Articular chondrocyte of knee joint (primary cell): ENCODE results near the gene OR52E1. TPM values are rescaled to one million over a fixed set of nuclear protein-coding genes. Genes with fewer than 3 reads are reported as not detected.

Experiments used
- total RNA-seq: library from RNA; depleted of rRNA; stranded (reverse); fragments of >200 nt; gene quantifications from 2 replicates; pipeline ENCODE4 v1.2.3, GENCODE V29; 2012

Gene OR52E1
- total RNA-seq, result not detected in 2 replicates

GRCh38 chr11:5069272-5069671 is at the start of gene OR52E1:
Gene OR52E1, plus strand, starts transcription at chr11:5069572.

GRCh38 chr11:5046226-5046625 is 23.1 kb upstream of the OR52E1 start, which contains the start of gene OR52J3:
Gene OR52J3, plus strand, starts transcription at chr11:5046526. Its CDS starts 0 bp downstream, at chr11:5046526.

GRCh38 chr11:5059391-5059790 is 10.0 kb upstream of the OR52E1 start, which contains the start of gene OR52E2:
Gene OR52E2, minus strand, starts transcription at chr11:5059627. Its CDS starts 0 bp downstream, at chr11:5059627.

Other genes starting within 250 kb of the OR52E1 start
- gene OR51F2, start 248.3 kb upstream of the OR52E1 start, total RNA-seq, result not detected in 2 replicates
- gene OR51S1, start 220.4 kb upstream of the OR52E1 start, total RNA-seq, result not detected in 2 replicates
- not detected in 2 replicates for gene OR51T1, start 187.7 kb upstream of the OR52E1 start, total RNA-seq
- gene OR51A7, start 165.8 kb upstream of the OR52E1 start, total RNA-seq, result not detected in 2 replicates
- not detected in 2 replicates for gene OR51G2, start 150.2 kb upstream of the OR52E1 start, total RNA-seq
- not detected in 2 replicates for gene OR51G1, start 145.2 kb upstream of the OR52E1 start, total RNA-seq
- not detected in 2 replicates for gene OR51A4, start 122.0 kb upstream of the OR52E1 start, total RNA-seq
- not detected in 2 replicates for gene OR51A2, start 113.9 kb upstream of the OR52E1 start, total RNA-seq
- not detected in 2 replicates for gene OR51L1, start 74.7 kb upstream of the OR52E1 start, total RNA-seq
- not detected in 2 replicates for gene OR52J3, start 23.0 kb upstream of the OR52E1 start, total RNA-seq
- gene OR52E2, start 9.9 kb upstream of the OR52E1 start, total RNA-seq, result not detected in 2 replicates
- not detected in 2 replicates for gene OR52A5, start 68.8 kb downstream of the OR52E1 start, total RNA-seq
- not detected in 2 replicates for gene OR52A1, start 85.2 kb downstream of the OR52E1 start, total RNA-seq
- not detected in 2 replicates for gene OR51V1, start 131.1 kb downstream of the OR52E1 start, total RNA-seq
- not detected in 2 replicates for gene HBB, start 157.5 kb downstream of the OR52E1 start, total RNA-seq
- not detected in 2 replicates for gene HBD, start 164.9 kb downstream of the OR52E1 start, total RNA-seq
- not detected in 2 replicates for gene HBG1, start 180.3 kb downstream of the OR52E1 start, total RNA-seq
- not detected in 2 replicates for gene HBG2, start 185.2 kb downstream of the OR52E1 start, total RNA-seq
- gene HBE1, start 200.4 kb downstream of the OR52E1 start, total RNA-seq, result not detected in 2 replicates
- not detected in 2 replicates for gene OR51B4, start 232.4 kb downstream of the OR52E1 start, total RNA-seq